Left lobe of liver (tissue), 2 donors: ENCODE results near the gene RUNX2. TPM values are rescaled to one million over a fixed set of nuclear protein-coding genes. Genes with fewer than 3 reads are reported as not detected.
A peak's percentile ranks its signal among the peaks of the same experiment; 100 is the strongest.

ENCODE experiments used
- ATAC-seq: fragments of 200-7000 bp; cut with Tn5 transposase; one replicate; pipeline ENCODE4 v1.9.1; 2020; ENCODE audit warnings: mild to moderate bottlenecking, moderate library complexity
- DNase-seq: peaks from one replicate; pipeline ENCODE4 v3.0.0-alpha.2; 2020; ENCODE audit warnings: low spot score
- total RNA-seq: library from RNA; stranded (reverse); gene quantifications from one replicate; pipeline ENCODE4 v1.2.1, GENCODE V29; 2021
- donor health status: DM: no; HTN: no; CAD: no; lungs with moderate emphysema.
- donor health status: DM: no; HTN: yes; CAD: no.

Gene RUNX2
- total RNA-seq, 1 donor from 2014 or later: 0.15 TPM

- DNase-seq: no peak
- ATAC-seq: no peak
These were observed 359.4 kb downstream of the RUNX2 start for GRCh38 chr6:45687570-45687969.

DNA sequence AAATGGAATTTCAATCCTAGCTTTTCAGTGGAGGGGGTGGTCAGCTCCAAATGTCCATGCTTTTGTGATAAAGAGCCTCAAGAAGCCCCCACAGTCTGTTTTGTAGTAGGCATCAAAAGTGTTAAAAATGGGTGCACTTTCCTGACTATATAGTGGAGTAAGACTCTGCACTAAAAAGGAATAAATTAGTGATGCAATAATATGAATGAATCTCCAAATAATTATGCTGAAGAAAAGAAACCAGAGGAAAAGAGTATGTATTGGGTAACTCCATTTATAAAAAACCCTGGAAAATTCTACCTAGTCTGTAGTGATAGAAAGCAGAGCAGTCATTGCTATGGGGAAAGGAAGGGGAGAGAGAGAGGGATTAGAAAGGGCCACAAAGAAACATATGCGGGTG, 360.1 kb downstream of the RUNX2 start:
- ATAC-seq (no peak), DNase-seq (no peak)

DNA sequence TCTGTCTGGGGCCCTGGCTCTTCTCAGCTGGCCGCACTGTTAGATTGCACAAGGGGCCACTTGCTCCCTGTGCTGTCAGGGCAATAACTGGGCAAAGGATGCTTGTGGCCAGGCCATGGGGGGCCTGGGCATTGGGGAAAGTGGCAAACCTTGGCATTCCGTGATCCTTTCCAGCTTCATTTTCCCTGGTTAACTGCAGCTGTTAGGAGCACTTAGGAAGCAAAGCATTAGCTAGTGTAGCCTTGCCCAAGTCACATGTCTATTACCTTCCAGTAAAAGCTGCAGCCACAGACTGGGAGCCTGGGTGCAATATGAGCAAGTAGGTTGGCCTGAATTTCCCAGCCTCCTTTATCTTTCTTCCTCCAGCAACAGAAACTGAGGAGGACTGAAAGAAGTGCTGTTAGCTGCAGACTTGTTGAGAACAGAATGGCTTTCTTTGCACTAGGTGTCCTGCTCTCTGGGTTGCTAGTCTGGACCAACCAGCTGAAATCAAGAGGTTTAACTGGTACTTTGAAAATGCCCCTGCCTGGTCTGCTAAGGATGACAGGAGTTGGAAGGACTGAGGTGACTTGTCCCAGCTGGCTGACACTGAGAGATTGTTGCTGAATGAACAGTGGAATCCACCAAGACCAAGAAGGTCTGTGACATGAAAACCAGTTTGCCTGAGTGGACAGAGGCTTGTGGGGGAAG, 361.9 kb downstream of the RUNX2 start:
- ATAC-seq: no peak
- no peak for DNase-seq

GRCh38 chr6:45690846-45691245, 362.7 kb downstream of the RUNX2 start:
- DNase-seq (no peak), ATAC-seq (no peak)

DNA sequence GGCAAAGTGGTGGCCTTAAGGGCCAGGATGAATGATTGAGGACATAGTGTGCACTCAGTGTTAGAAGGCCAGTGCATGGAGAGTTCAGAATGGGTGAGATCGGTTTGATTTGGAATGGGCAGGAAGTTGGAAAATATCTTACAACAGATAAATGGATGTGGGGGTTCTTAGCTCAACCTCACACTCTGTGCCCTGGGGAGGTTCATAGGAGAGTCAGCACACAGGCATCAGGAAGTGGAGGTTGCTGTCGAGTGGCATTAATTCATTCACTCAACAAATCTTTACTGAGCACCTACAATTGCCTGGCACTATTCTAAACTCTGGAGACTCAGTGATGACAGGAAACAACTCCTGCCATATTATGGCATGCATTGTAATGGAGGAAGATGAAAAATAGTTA, 363.3 kb downstream of the RUNX2 start:
- DNase-seq (no peak), ATAC-seq (no peak)

DNA sequence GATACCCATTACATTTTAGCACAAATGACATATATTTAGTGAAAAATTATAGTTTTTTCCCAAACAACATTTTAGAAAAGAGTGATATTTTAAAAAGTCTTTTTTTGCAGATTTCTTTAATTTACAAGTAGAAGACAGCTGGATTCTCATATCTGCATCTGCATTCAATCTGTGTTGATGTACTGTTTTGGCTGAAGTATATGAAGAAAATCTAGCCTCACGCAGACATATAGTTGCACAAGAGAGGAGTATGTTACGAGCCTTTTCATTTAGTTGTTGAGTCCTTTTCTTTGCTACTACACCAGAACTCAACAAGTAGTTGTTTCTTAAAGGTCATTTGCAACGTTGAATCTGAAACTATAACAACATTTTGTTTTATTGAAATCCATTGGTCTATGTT, 363.9 kb downstream of the RUNX2 start:
- no peak for ATAC-seq
- no peak for DNase-seq

DNA sequence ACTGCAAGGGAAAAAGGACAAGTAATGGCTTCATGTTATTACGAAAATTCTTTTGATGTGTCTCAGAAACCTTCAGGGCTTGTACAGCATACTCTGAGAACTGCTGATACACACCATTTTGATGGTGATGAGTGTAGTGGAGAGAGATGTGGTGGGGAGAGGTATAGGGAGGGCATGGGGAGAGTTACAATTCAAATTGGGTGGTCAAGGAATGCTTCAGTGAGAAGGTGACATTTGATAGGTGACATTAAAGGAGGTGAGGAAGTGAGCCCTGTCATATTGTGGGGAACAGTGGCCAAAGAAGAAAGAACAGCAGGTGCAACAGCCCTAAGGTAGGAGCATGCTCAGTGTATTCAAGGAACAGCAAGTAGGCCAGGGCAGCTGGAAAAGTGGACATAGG, 368.6 kb downstream of the RUNX2 start:
- DNase-seq: no peak
- ATAC-seq: no peak

GRCh38 chr6:45697605-45698004, 369.5 kb downstream of the RUNX2 start:
- DNase-seq: no peak
- ATAC-seq: no peak

- no peak for ATAC-seq
- no peak for DNase-seq
These were observed 369.9 kb downstream of the RUNX2 start for GRCh38 chr6:45698046-45698445.

DNA sequence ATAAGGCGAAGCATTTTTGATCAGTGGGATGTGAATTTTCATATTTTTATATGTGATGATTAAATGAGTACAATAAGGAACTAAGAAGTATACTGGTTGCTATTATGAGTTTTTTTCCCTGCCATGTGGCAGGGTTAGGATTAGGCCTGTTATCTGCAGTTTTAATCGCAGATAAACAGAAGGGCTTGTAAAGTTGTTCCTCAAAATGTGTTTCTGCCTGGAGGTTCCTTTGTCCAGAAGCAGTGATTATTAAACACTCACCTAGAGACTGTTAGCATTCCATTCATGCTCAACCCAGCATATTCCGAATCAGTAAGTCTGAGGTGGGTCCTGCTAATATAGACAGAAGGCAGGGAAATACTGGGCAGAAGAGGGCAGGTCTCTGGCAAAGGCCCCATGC, 371.5 kb downstream of the RUNX2 start:
- ATAC-seq (no peak), DNase-seq (no peak)

DNA sequence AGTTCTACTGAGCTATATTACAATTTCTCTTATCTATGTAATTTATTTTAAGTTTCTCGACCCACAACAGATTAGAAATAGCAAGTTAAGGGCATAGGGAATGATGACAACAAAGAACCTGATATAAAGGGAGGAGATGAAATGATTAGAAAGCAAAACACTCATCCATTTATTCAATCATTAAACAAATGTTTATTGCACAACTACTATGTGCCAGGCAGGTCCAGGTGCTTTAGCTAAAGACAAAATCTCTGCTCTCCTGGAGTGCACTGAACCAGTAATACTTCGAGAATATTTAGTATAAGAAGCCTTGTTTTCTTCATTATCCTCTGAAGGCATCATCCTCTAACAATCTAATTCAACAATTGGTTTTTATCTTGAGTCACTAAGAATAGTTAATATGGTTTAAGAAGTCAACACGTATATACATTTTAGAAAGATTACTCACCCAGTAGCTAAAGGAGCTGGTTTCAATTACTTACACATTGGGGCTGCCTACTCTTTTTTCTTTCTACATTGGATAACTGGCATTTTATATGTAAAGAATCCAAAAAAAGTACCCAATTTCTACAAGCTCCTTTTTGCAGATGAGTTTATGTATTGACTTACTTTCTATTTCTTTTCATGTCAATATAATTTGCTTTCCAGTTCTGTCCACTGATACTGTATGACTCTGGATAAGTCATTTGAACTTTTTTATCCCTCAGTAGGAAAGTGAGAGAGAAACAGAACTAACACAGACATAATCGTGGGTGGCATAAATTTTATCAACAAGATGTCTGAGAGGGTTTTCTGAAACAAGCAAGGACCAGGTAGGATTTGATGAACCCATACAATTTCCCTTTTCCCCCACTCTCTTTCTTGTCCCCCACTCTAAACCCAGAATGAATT, 375.0 kb downstream of the RUNX2 start:
- DNase-seq (no peak), ATAC-seq (no peak)

- DNase-seq (no peak), ATAC-seq (no peak)
These were observed 376.1 kb downstream of the RUNX2 start for GRCh38 chr6:45704056-45704800.

DNA sequence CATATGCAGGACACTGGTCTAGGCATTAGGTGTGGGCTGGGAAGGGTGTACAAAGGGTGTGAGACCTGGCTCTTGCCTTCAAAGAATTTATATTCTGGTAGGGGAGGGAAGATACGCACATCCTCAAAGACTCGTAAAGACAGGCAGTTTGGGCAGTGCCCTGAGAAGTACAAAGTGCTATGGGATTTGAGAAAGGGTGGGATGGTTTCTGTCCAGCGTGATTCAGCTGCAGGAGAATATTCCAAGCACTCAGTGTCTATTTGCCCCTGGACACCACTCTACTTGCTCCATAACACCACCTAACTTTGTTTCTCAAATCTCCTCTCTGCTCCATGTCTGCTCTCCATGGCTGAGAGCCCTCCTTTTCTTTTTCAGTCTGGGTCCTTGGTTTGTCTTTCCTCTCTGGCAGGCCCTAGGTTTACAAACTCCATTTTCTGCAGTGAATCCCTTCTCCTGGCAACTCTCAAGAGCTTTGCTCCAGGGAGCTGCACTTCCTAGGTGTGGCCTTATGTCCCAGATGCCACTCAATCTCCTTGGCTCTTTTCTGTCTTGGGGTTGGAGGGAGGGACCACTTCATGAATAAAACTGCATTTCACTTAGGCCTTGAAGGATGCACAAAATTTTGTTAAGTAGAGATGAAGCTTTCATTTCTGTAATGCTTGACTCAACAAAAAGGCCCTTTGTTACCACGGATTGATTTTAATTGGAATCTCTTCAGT, 377.2 kb downstream of the RUNX2 start:
- DNase-seq: no peak
- ATAC-seq: no peak

GRCh38 chr6:45706319-45706718, 378.2 kb downstream of the RUNX2 start:
- DNase-seq: no peak
- ATAC-seq: no peak

DNA sequence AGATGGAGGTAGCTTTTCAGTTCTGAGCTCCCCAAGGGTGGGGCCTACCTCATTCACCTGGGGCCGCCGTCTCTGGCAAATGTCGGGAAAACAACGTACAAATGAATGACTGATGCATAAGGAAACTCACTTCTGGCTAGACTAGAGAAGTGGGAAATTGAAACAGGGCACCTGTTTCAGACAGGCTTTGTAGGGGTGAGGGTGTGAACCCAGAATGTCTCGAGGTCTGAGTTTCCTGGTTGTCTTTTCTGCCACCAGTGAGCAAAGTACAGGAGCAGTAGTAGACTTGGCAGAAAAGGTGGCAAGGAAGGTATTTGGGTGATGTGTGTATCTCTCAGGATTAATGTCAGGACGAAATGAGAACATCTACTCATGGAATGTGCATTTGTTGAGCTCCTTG, 379.0 kb downstream of the RUNX2 start:
- DNase-seq (no peak), ATAC-seq (no peak)

- DNase-seq: no peak
- no peak for ATAC-seq
These were observed 381.7 kb downstream of the RUNX2 start for GRCh38 chr6:45709781-45710220.

DNA sequence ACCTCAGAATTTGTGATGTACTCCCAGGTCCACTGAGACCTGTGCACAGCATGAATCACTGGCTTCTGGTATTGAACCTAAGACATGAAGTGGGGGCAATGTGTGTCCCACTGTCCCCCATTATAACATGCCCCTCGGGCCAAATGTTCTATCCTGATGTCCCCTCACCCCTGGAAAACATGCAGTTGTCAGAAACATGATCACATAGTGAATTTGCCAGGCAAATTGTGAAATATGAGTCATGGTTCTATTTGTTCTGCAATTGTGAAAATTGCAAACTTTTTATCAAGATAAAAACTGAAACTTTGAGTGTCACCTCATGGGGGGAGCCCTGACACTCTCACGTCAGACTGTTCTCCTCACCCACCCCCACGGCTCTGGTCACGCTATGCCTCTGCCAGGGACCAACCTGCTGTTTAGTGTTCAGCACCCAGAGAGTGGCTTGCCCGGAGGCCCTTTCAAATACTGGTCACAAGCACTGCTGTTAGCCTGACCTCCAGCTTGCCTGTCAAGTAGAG, 382.2 kb downstream of the RUNX2 start:
- DNase-seq (no peak), ATAC-seq (peak; percentile 48)

DNA sequence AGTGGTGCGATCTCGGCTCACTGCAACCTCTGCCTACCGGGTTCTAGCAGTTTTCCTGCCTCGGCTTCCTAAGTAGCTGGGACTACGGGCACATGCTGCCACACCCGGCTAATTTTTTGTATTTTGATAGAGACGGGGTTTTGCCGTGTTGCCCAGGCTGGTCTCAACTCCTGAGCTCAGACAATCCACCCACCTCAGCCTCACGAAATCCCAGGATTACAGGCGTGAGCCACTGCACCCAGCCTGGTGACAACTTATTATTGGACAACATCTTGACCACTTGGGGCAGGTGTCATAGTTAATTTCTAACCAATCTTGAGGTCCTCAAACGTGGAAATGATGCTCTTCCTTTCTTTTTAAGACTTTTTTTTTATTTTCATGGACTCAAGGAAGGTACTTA, 383.9 kb downstream of the RUNX2 start:
- no peak for DNase-seq
- no peak for ATAC-seq

GRCh38 chr6:45712786-45713185, 384.7 kb downstream of the RUNX2 start:
- DNase-seq (no peak), ATAC-seq (no peak)
